Panc1 (cell line): ENCODE measurements around the gene GPR142.

Experiments used
- POLR2AphosphoS5 ChIP-seq: IDR thresholded peaks from 2 replicates; pipeline ENCODE4 v1.6.1; 2012; ENCODE audit warnings: mild to moderate bottlenecking, low read depth, low read length, moderate library complexity
- REST ChIP-seq, 2 experiments: IDR thresholded peaks; 2 replicates each; pipeline ENCODE4 v1.6.1; 2011 to 2012; ENCODE audit warnings: low read depth in 2 of 2, control low read depth in 1 of 2, low read length in 1 of 2, mild to moderate bottlenecking in 1 of 2, moderate library complexity in 1 of 2; ENCODE audit not compliant: insufficient read depth in 1 of 2
- SIN3A ChIP-seq: IDR thresholded peaks from 2 replicates; pipeline ENCODE4 v1.6.1; 2012; ENCODE audit warnings: low read depth, mild to moderate bottlenecking, low read length, moderate library complexity, borderline replicate concordance; ENCODE audit not compliant: insufficient read depth
- TCF7L2 ChIP-seq: IDR thresholded peaks from 2 replicates; pipeline ENCODE4 v1.6.1; 2011; ENCODE audit warnings: mild to moderate bottlenecking, low read depth, low read length, inconsistent platforms
- TF ChIP-seq, protein P1 (sequence below): fragments of 450-650 bp; IDR thresholded peaks from 2 replicates; pipeline ENCODE4 v1.5.1; 2017; ENCODE audit warnings: mild to moderate bottlenecking

GRCh38 chr17:74371653-74372147, 4.4 kb downstream of the GPR142 start:
- TF ChIP-seq SIN3A (no peak), POLR2AphosphoS5 (no peak), TCF7L2 (no peak), REST (IDR thresholded peaks at IDR 0.05; ENCODE audit: insufficient read depth in 1 of 2, low read depth in 2 of 2, low read length in 1 of 2) (no peak)
- TF ChIP-seq, protein P1, sequence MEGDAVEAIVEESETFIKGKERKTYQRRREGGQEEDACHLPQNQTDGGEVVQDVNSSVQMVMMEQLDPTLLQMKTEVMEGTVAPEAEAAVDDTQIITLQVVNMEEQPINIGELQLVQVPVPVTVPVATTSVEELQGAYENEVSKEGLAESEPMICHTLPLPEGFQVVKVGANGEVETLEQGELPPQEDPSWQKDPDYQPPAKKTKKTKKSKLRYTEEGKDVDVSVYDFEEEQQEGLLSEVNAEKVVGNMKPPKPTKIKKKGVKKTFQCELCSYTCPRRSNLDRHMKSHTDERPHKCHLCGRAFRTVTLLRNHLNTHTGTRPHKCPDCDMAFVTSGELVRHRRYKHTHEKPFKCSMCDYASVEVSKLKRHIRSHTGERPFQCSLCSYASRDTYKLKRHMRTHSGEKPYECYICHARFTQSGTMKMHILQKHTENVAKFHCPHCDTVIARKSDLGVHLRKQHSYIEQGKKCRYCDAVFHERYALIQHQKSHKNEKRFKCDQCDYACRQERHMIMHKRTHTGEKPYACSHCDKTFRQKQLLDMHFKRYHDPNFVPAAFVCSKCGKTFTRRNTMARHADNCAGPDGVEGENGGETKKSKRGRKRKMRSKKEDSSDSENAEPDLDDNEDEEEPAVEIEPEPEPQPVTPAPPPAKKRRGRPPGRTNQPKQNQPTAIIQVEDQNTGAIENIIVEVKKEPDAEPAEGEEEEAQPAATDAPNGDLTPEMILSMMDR = no peak
